Measurements from ENCODE around the gene ZNF827.

Gene ZNF827

DNA sequence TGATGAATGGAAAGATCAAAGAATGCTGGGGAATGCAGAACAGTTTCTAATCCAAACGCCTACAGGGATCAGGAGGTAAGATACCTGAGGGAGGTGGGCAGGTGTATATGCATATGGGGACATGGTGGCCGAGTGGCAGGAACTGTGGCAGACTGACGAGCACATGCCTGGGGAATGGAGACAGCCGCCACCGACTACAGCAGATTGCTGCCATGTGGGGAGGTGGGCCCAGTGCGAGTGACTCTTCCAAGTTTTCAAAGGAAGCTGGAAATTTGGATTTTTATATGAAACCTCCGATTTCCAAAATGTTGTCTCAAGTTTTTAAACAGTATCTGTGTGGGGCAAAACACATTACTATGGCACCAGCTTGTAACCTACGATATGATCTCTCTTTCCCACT lies 9.9 kb downstream of the ZNF827 start:
- no peak overlapping the region for H4K91ac ChIP-seq (ENCODE audit: low read length)
- no peak overlapping the region for H3K9ac ChIP-seq (ENCODE audit: low read length)
- H2BK12ac ChIP-seq (ENCODE audit: low read length in 2 of 2), result no peak overlapping the region
- H4K8ac ChIP-seq (ENCODE audit: low read length), result no peak overlapping the region
- no peak overlapping the region for H3K4me2 ChIP-seq (ENCODE audit: low read length, poor library complexity, severe bottlenecking)
- H3K23ac ChIP-seq (ENCODE audit: low read length in 2 of 2), result no peak overlapping the region
- WGBS, result 95% methylated on average over 6 of the region's 8 CpGs
- H3K9me3 ChIP-seq (ENCODE audit: control insufficient read depth, low read length), result no peaks in the 10 kb centered on the region
- no peak overlapping the region for H2BK120ac ChIP-seq (ENCODE audit: low read depth, low read length)
- H3K18ac ChIP-seq (ENCODE audit: low read depth in 1 of 2, low read length in 2 of 2), result no peak overlapping the region
- H2AK5ac ChIP-seq (ENCODE audit: low read length, severe bottlenecking), result no peak overlapping the region
- no peak overlapping the region for H3K4ac ChIP-seq (ENCODE audit: low read depth in 1 of 2, low read length in 2 of 2)
- H2BK15ac ChIP-seq (ENCODE audit: low read depth, poor library complexity, severe bottlenecking), result no peak overlapping the region
- no peak overlapping the region for H3K4me3 ChIP-seq (ENCODE audit: insufficient read depth in 1 of 2, low read depth in 1 of 2, low read length in 2 of 2)
- no peak overlapping the region for H2AFZ ChIP-seq (ENCODE audit: low read depth, low read length)
- no peak overlapping the region for H3K14ac ChIP-seq (ENCODE audit: low read length in 2 of 2)
- no peaks in the 10 kb centered on the region for H3K36me3 ChIP-seq (ENCODE audit: control insufficient read depth in 1 of 2, insufficient read depth in 2 of 2, low read depth in 1 of 2, low read length in 2 of 2)
- no peak overlapping the region for H2BK5ac ChIP-seq (ENCODE audit: low read depth, low read length, poor library complexity, severe bottlenecking)
- peaks cover 2% of the 10 kb centered on the region for H3K4me1 ChIP-seq (ENCODE audit: control insufficient read depth, insufficient read depth, low read depth, low read length)
- H3K27ac ChIP-seq (ENCODE audit: low read length, poor library complexity, severe bottlenecking), result no peak overlapping the region
- H3K79me1 ChIP-seq (replicated peaks; ENCODE audit: low read length, poor library complexity, severe bottlenecking), result peaks cover 25% of the 10 kb centered on the region
- no peak for DNase-seq
- no peaks in the 10 kb centered on the region for H3K27me3 ChIP-seq (ENCODE audit: control insufficient read depth in 1 of 2, insufficient read depth in 1 of 2, low read length in 2 of 2)

- 95% methylated on average over 7 of the region's 7 CpGs for WGBS
- Histone ChIP-seq H2BK5ac (ENCODE audit: low read depth, low read length, poor library complexity, severe bottlenecking) (no peak overlapping the region), H4K8ac (ENCODE audit: low read length) (no peak overlapping the region), H3K4me3 (ENCODE audit: insufficient read depth in 1 of 2, low read depth in 1 of 2, low read length in 2 of 2) (no peak overlapping the region), H4K91ac (ENCODE audit: low read length) (no peak overlapping the region), H3K14ac (ENCODE audit: low read length in 2 of 2) (no peak overlapping the region), H3K9me3 (ENCODE audit: control insufficient read depth, low read length) (no peaks in the 10 kb centered on the region), H3K27ac (ENCODE audit: low read length, poor library complexity, severe bottlenecking) (no peak overlapping the region), H3K18ac (ENCODE audit: low read depth in 1 of 2, low read length in 2 of 2) (no peak overlapping the region), H2BK15ac (ENCODE audit: low read depth, poor library complexity, severe bottlenecking) (no peak overlapping the region), H2AFZ (ENCODE audit: low read depth, low read length) (no peak overlapping the region), H2AK5ac (ENCODE audit: low read length, severe bottlenecking) (no peak overlapping the region), H2BK120ac (ENCODE audit: low read depth, low read length) (no peak overlapping the region), H2BK12ac (ENCODE audit: low read length in 2 of 2) (no peak overlapping the region), H3K27me3 (ENCODE audit: control insufficient read depth in 1 of 2, insufficient read depth in 1 of 2, low read length in 2 of 2) (no peaks in the 10 kb centered on the region), H3K23ac (ENCODE audit: low read length in 2 of 2) (no peak overlapping the region), H3K4me1 (ENCODE audit: control insufficient read depth, insufficient read depth, low read depth, low read length) (peaks cover 1% of the 10 kb centered on the region), H3K4ac (ENCODE audit: low read depth in 1 of 2, low read length in 2 of 2) (no peak overlapping the region), H3K79me1 (replicated peaks; ENCODE audit: low read length, poor library complexity, severe bottlenecking) (peaks cover 26% of the 10 kb centered on the region), H3K36me3 (ENCODE audit: control insufficient read depth in 1 of 2, insufficient read depth in 2 of 2, low read depth in 1 of 2, low read length in 2 of 2) (no peaks in the 10 kb centered on the region), H3K9ac (ENCODE audit: low read length) (no peak overlapping the region), H3K4me2 (ENCODE audit: low read length, poor library complexity, severe bottlenecking) (no peak overlapping the region)
- DNase-seq, result no peak
Measured at GRCh38 chr4:145927030-145927429, 11.6 kb downstream of the ZNF827 start.

DNA sequence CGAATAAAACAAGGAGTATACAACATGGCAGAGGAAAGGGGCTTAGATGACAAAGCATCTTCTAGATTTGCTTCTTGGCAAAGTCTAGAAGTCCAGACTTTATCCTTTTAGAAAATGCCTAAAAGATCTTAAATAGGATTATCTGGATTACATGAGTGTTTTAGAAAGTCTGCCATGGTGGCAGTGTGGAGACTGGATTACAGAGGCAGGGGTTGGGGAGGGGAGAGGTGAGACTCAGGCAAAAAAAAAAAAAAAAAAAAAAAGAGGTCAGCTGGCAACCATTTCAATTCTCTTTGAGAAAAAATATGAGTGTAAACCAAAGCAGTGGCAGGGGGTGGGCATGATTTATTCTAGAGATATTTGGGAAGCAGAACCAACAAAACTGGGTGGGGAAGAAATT lies 17.4 kb downstream of the ZNF827 start:
- Histone ChIP-seq H2BK15ac (ENCODE audit: low read depth, poor library complexity, severe bottlenecking) (no peak overlapping the region), H3K9me3 (ENCODE audit: control insufficient read depth, low read length) (no peaks in the 10 kb centered on the region), H2BK120ac (ENCODE audit: low read depth, low read length) (no peak overlapping the region), H3K36me3 (ENCODE audit: control insufficient read depth in 1 of 2, insufficient read depth in 2 of 2, low read depth in 1 of 2, low read length in 2 of 2) (peaks cover 0 to under 1% of the 10 kb centered on the region in 2 experiments), H3K79me1 (replicated peaks; ENCODE audit: low read length, poor library complexity, severe bottlenecking) (peaks cover 27% of the 10 kb centered on the region), H3K23ac (ENCODE audit: low read length in 2 of 2) (no peak overlapping the region), H3K27me3 (ENCODE audit: control insufficient read depth in 1 of 2, insufficient read depth in 1 of 2, low read length in 2 of 2) (no peaks in the 10 kb centered on the region), H3K4me1 (ENCODE audit: control insufficient read depth, insufficient read depth, low read depth, low read length) (peaks cover 4% of the 10 kb centered on the region), H3K27ac (ENCODE audit: low read length, poor library complexity, severe bottlenecking) (no peak overlapping the region), H3K9ac (ENCODE audit: low read length) (no peak overlapping the region), H3K4me3 (ENCODE audit: insufficient read depth in 1 of 2, low read depth in 1 of 2, low read length in 2 of 2) (no peak overlapping the region), H4K91ac (ENCODE audit: low read length) (no peak overlapping the region), H2AFZ (ENCODE audit: low read depth, low read length) (no peak overlapping the region), H3K14ac (ENCODE audit: low read length in 2 of 2) (no peak overlapping the region), H3K18ac (ENCODE audit: low read depth in 1 of 2, low read length in 2 of 2) (no peak overlapping the region), H4K8ac (ENCODE audit: low read length) (no peak overlapping the region), H3K4ac (ENCODE audit: low read depth in 1 of 2, low read length in 2 of 2) (no peak overlapping the region), H2AK5ac (ENCODE audit: low read length, severe bottlenecking) (no peak overlapping the region), H2BK12ac (ENCODE audit: low read length in 2 of 2) (no peak overlapping the region), H3K4me2 (ENCODE audit: low read length, poor library complexity, severe bottlenecking) (no peak overlapping the region), H2BK5ac (ENCODE audit: low read depth, low read length, poor library complexity, severe bottlenecking) (no peak overlapping the region)
- WGBS, result 97% methylated on average over 1 of the region's 1 CpG
- DNase-seq, result no peak

GRCh38 chr4:145920205-145920604 lies 18.4 kb downstream of the ZNF827 start:
- 92% methylated on average over 8 of the region's 8 CpGs for WGBS
- H2BK5ac ChIP-seq (ENCODE audit: low read depth, low read length, poor library complexity, severe bottlenecking), result no peak overlapping the region
- no peaks in the 10 kb centered on the region for H3K27me3 ChIP-seq (ENCODE audit: control insufficient read depth in 1 of 2, insufficient read depth in 1 of 2, low read length in 2 of 2)

More at GRCh38 chr4:145920205-145920604, 18.4 kb downstream of the ZNF827 start:
- H4K91ac ChIP-seq (ENCODE audit: low read length), result no peak overlapping the region
- no peak overlapping the region for H4K8ac ChIP-seq (ENCODE audit: low read length)
- no peak overlapping the region for H3K18ac ChIP-seq (ENCODE audit: low read depth in 1 of 2, low read length in 2 of 2)
- H3K23ac ChIP-seq (ENCODE audit: low read length in 2 of 2), result no peak overlapping the region
- no peak overlapping the region for H2BK12ac ChIP-seq (ENCODE audit: low read length in 2 of 2)
- H3K4me2 ChIP-seq (ENCODE audit: low read length, poor library complexity, severe bottlenecking), result no peak overlapping the region
- H3K79me1 ChIP-seq (replicated peaks; ENCODE audit: low read length, poor library complexity, severe bottlenecking), result peaks cover 36% of the 10 kb centered on the region
- no peak overlapping the region for H2BK15ac ChIP-seq (ENCODE audit: low read depth, poor library complexity, severe bottlenecking)
- no peak overlapping the region for H3K4ac ChIP-seq (ENCODE audit: low read depth in 1 of 2, low read length in 2 of 2)
- H3K4me3 ChIP-seq (ENCODE audit: insufficient read depth in 1 of 2, low read depth in 1 of 2, low read length in 2 of 2), result peak overlapping the region in 1 of 2 experiments; percentile 28
- no peaks in the 10 kb centered on the region for H3K9me3 ChIP-seq (ENCODE audit: control insufficient read depth, low read length)
- H2AFZ ChIP-seq (ENCODE audit: low read depth, low read length), result no peak overlapping the region
- H2BK120ac ChIP-seq (ENCODE audit: low read depth, low read length), result no peak overlapping the region
- peak overlapping the region; percentile 10 for H3K27ac ChIP-seq (ENCODE audit: low read length, poor library complexity, severe bottlenecking)
- H3K9ac ChIP-seq (ENCODE audit: low read length), result peak overlapping the region; percentile 72
- peak; percentile 57 for DNase-seq
- H3K4me1 ChIP-seq (ENCODE audit: control insufficient read depth, insufficient read depth, low read depth, low read length), result peaks cover 4% of the 10 kb centered on the region
- peaks cover 0 to 4% of the 10 kb centered on the region in 2 experiments for H3K36me3 ChIP-seq (ENCODE audit: control insufficient read depth in 1 of 2, insufficient read depth in 2 of 2, low read depth in 1 of 2, low read length in 2 of 2)
- no peak overlapping the region for H2AK5ac ChIP-seq (ENCODE audit: low read length, severe bottlenecking)
- H3K14ac ChIP-seq (ENCODE audit: low read length in 2 of 2), result peak overlapping the region in 1 of 2 experiments; percentile 2
